Mesenchymal stem cell (in vitro differentiated cells and primary cell): ENCODE measurements around the gene SGO1.

Source experiments
- DNase-seq: peaks from one replicate; pipeline ENCODE4 v3.0.0-alpha.2; 2013
- H2AFZ ChIP-seq: one replicate; pipeline ENCODE4 v1.6.1; 2013; ENCODE audit warnings: low read depth, mild to moderate bottlenecking, control low read depth, inconsistent platforms, low read length, moderate library complexity
- H2AK5ac ChIP-seq: 2 replicates; pipeline ENCODE4 v1.6.1; 2013; ENCODE audit warnings: low read length, moderate library complexity, mild to moderate bottlenecking, inconsistent platforms; ENCODE audit not compliant: severe bottlenecking
- H2BK120ac ChIP-seq: one replicate; pipeline ENCODE4 v1.6.1; 2013; ENCODE audit warnings: low read depth, mild to moderate bottlenecking, inconsistent platforms, low read length, moderate library complexity
- H2BK12ac ChIP-seq, 2 experiments: one replicate each; pipeline ENCODE4 v1.6.1; 2013; ENCODE audit warnings: inconsistent platforms in 2 of 2, low read length in 2 of 2, mild to moderate bottlenecking in 2 of 2, moderate library complexity in 2 of 2, control low read depth in 1 of 2
- H2BK15ac ChIP-seq: one replicate; pipeline ENCODE4 v1.6.1; 2013; ENCODE audit warnings: mild to moderate bottlenecking, low read depth, inconsistent platforms; ENCODE audit not compliant: poor library complexity, severe bottlenecking
- H2BK5ac ChIP-seq: 2 replicates; pipeline ENCODE4 v1.6.1; 2013; ENCODE audit warnings: low read depth, mild to moderate bottlenecking, low read length, control low read depth, inconsistent platforms; ENCODE audit not compliant: poor library complexity, severe bottlenecking
- H3K14ac ChIP-seq, 2 experiments: one replicate each; pipeline ENCODE4 v1.6.1; 2013; ENCODE audit warnings: inconsistent platforms in 2 of 2, low read length in 2 of 2, control low read depth in 1 of 2, mild to moderate bottlenecking in 1 of 2, moderate library complexity in 1 of 2
- H3K18ac ChIP-seq, 2 experiments: one replicate each; pipeline ENCODE4 v1.6.1; 2013; ENCODE audit warnings: inconsistent platforms in 2 of 2, low read length in 2 of 2, control low read depth in 1 of 2, low read depth in 1 of 2, mild to moderate bottlenecking in 1 of 2
- H3K23ac ChIP-seq, 2 experiments: one replicate each; pipeline ENCODE4 v1.6.1; 2013; ENCODE audit warnings: inconsistent platforms in 2 of 2, low read length in 2 of 2, mild to moderate bottlenecking in 2 of 2, moderate library complexity in 2 of 2, control low read depth in 1 of 2
- H3K27ac ChIP-seq: 2 replicates; pipeline ENCODE4 v1.5.1; 2013; ENCODE audit warnings: mild to moderate bottlenecking, moderate library complexity, low read length, control low read depth, inconsistent platforms; ENCODE audit not compliant: poor library complexity, severe bottlenecking
- H3K27me3 ChIP-seq, 2 experiments: 2 replicates each; pipeline versions ENCODE4 v1.6.1 to v1.7.0; 2013; ENCODE audit warnings: low read length in 2 of 2, mild to moderate bottlenecking in 2 of 2, moderate library complexity in 2 of 2, control low read depth in 1 of 2, inconsistent platforms in 1 of 2; ENCODE audit not compliant: control insufficient read depth in 1 of 2, insufficient read depth in 1 of 2
- H3K36me3 ChIP-seq, 2 experiments: 2 replicates each; pipeline versions ENCODE4 v1.6.1 to v1.7.0; 2013; ENCODE audit warnings: low read length in 2 of 2, control low read depth in 1 of 2, inconsistent platforms in 1 of 2, low read depth in 1 of 2, mild to moderate bottlenecking in 1 of 2; ENCODE audit not compliant: insufficient read depth in 2 of 2, control insufficient read depth in 1 of 2
- H3K4ac ChIP-seq, 2 experiments: one replicate each; pipeline ENCODE4 v1.6.1; 2013; ENCODE audit warnings: inconsistent platforms in 2 of 2, low read length in 2 of 2, mild to moderate bottlenecking in 2 of 2, moderate library complexity in 2 of 2, control low read depth in 1 of 2, low read depth in 1 of 2
- H3K4me1 ChIP-seq: 2 replicates; pipeline ENCODE4 v1.6.1; 2013; ENCODE audit warnings: low read depth, low read length, control low read depth; ENCODE audit not compliant: control insufficient read depth, insufficient read depth
- H3K4me2 ChIP-seq: 2 replicates; pipeline ENCODE4 v1.6.1; 2013; ENCODE audit warnings: low read length, mild to moderate bottlenecking, inconsistent platforms; ENCODE audit not compliant: poor library complexity, severe bottlenecking
- H3K4me3 ChIP-seq, 2 experiments: 2 replicates each; pipeline versions ENCODE4 v1.5.1 to v1.7.0; 2013; ENCODE audit warnings: low read length in 2 of 2, mild to moderate bottlenecking in 2 of 2, control low read depth in 1 of 2, low read depth in 1 of 2; ENCODE audit not compliant: insufficient read depth in 1 of 2
- H3K79me1 ChIP-seq: replicated peaks from 2 replicates; pipeline ENCODE4 v1.6.1; 2013; ENCODE audit warnings: mild to moderate bottlenecking, control low read depth, low read length, inconsistent platforms; ENCODE audit not compliant: poor library complexity, severe bottlenecking
- H3K9ac ChIP-seq: 2 replicates; pipeline ENCODE4 v1.7.0; 2013; ENCODE audit warnings: mild to moderate bottlenecking, low read length, moderate library complexity
- H3K9me3 ChIP-seq: 2 replicates; pipeline ENCODE4 v1.7.0; 2013; ENCODE audit warnings: mild to moderate bottlenecking, low read length; ENCODE audit not compliant: control insufficient read depth
- H4K8ac ChIP-seq: one replicate; pipeline ENCODE4 v1.6.1; 2013; ENCODE audit warnings: inconsistent platforms, mild to moderate bottlenecking, low read length, moderate library complexity
- H4K91ac ChIP-seq: one replicate; pipeline ENCODE4 v1.6.1; 2013; ENCODE audit warnings: mild to moderate bottlenecking, low read length, inconsistent platforms
- WGBS: methylation state at CpG from one replicate; pipeline ENCODE4 v1.1.7; 2013; ENCODE audit warnings: mixed read lengths; 5-methylcytosine and 5-hydroxymethylcytosine counted together

SGO1 gene

GRCh38 chr3:20185331-20185678 lies 701 bp downstream of the SGO1 start:
- Histone ChIP-seq H3K4me1 (peaks cover 4% of the 10 kb centered on the region), H3K4me3 (peak overlapping the region; percentile 84 to 94), H3K4ac (no peak overlapping the region), H4K8ac (no peak overlapping the region), H3K27ac (no peak overlapping the region), H3K14ac (no peak overlapping the region), H3K36me3 (no peaks in the 10 kb centered on the region), H3K9me3 (no peaks in the 10 kb centered on the region), H3K18ac (peak overlapping the region in 1 of 2 experiments; percentile 11), H2BK5ac (no peak overlapping the region), H3K4me2 (peak overlapping the region; percentile 80), H2BK15ac (no peak overlapping the region), H2AFZ (peak overlapping the region; percentile 96), H3K23ac (no peak overlapping the region), H3K9ac (peak overlapping the region; percentile 98), H2BK12ac (no peak overlapping the region), H3K27me3 (no peaks in the 10 kb centered on the region), H2AK5ac (no peak overlapping the region), H4K91ac (no peak overlapping the region), H2BK120ac (no peak overlapping the region), H3K79me1 (peaks cover 10% of the 10 kb centered on the region)
- 1% methylated on average over 12 of the region's 12 CpGs for WGBS
- DNase-seq: peak; percentile 44

- Histone ChIP-seq H3K27me3 (no peaks in the 10 kb centered on the region), H3K14ac (no peak overlapping the region), H3K4me2 (no peak overlapping the region), H3K18ac (no peak overlapping the region), H4K8ac (no peak overlapping the region), H2BK15ac (no peak overlapping the region), H4K91ac (no peak overlapping the region), H2BK120ac (no peak overlapping the region), H2AK5ac (no peak overlapping the region), H3K9ac (no peak overlapping the region), H3K27ac (no peak overlapping the region), H3K4ac (no peak overlapping the region), H3K79me1 (peaks cover 15% of the 10 kb centered on the region), H3K4me3 (no peak overlapping the region), H2BK5ac (no peak overlapping the region), H3K9me3 (no peaks in the 10 kb centered on the region), H3K4me1 (peaks cover 4% of the 10 kb centered on the region), H3K23ac (no peak overlapping the region), H2AFZ (no peak overlapping the region), H2BK12ac (no peak overlapping the region), H3K36me3 (no peaks in the 10 kb centered on the region)
- DNase-seq: no peak
- 96% methylated on average over 4 of the region's 4 CpGs for WGBS
These were observed 3.8 kb downstream of the SGO1 start for GRCh38 chr3:20182206-20182605.

- no peak overlapping the region for H2BK5ac ChIP-seq
- no peak for DNase-seq
These were observed 4.7 kb downstream of the SGO1 start for GRCh38 chr3:20181276-20181675.

GRCh38 chr3:20173844-20174410 lies 12.1 kb downstream of the SGO1 start:
- Histone ChIP-seq H3K14ac (no peak overlapping the region), H3K18ac (no peak overlapping the region), H3K27ac (no peak overlapping the region), H2BK15ac (no peak overlapping the region), H2BK12ac (no peak overlapping the region), H2BK5ac (no peak overlapping the region), H3K9me3 (no peaks in the 10 kb centered on the region), H3K4me3 (no peak overlapping the region), H3K36me3 (peaks cover 0 to 2% of the 10 kb centered on the region in 2 experiments), H3K79me1 (peaks cover 3% of the 10 kb centered on the region), H3K4me1 (no peaks in the 10 kb centered on the region), H2AK5ac (no peak overlapping the region), H4K91ac (no peak overlapping the region), H3K9ac (no peak overlapping the region), H3K23ac (no peak overlapping the region), H3K4me2 (no peak overlapping the region), H3K4ac (no peak overlapping the region), H4K8ac (no peak overlapping the region), H3K27me3 (no peaks in the 10 kb centered on the region), H2AFZ (no peak overlapping the region), H2BK120ac (no peak overlapping the region)
- DNase-seq: no peak
- 93% methylated on average over 4 of the region's 4 CpGs for WGBS

More at GRCh38 chr3:20181276-20181675, 4.7 kb downstream of the SGO1 start:
- Histone ChIP-seq H3K14ac (no peak overlapping the region), H3K36me3 (no peaks in the 10 kb centered on the region), H4K8ac (no peak overlapping the region), H3K27me3 (no peaks in the 10 kb centered on the region), H3K4ac (no peak overlapping the region), H2BK15ac (no peak overlapping the region), H3K4me2 (no peak overlapping the region), H2AFZ (no peak overlapping the region), H3K18ac (no peak overlapping the region), H2AK5ac (no peak overlapping the region), H3K4me3 (no peak overlapping the region), H3K79me1 (peaks cover 15% of the 10 kb centered on the region), H3K9ac (no peak overlapping the region), H2BK120ac (no peak overlapping the region), H4K91ac (no peak overlapping the region), H2BK12ac (no peak overlapping the region), H3K4me1 (peaks cover 4% of the 10 kb centered on the region), H3K23ac (no peak overlapping the region), H3K27ac (no peak overlapping the region), H3K9me3 (no peaks in the 10 kb centered on the region)
- no CpG with 5 or more reads among the region's 3 CpGs for WGBS
